Measurements from ENCODE around the gene CCL27. TPM values are rescaled to one million over a fixed set of nuclear protein-coding genes. Genes with fewer than 3 reads are reported as not detected.
A peak's percentile ranks its signal among the peaks of the same experiment; 100 is the strongest.

The CCL27 gene
- total RNA-seq, 1 experiment from 2014 or later: not detected

GRCh38 chr9:34612788-34613390, 49.6 kb downstream of the CCL27 start:
- ChIA-PET POLR2A (interaction anchor here (0.7 to 2.4 kb wide), 5 partner anchors 8 to 24 kb away, joined by 4 to 21 read pairs (median 10); partner anchors contain the start of genes DCTN3 and SIGMAR1), CTCF (interaction anchor here (0.7 to 8.8 kb wide), 15 partner anchors 8 to 234 kb away, joined by 3 to 113 read pairs (median 4); partner anchors contain the start of genes DCTN3 and SIGMAR1)
- Mint-ChIP-seq H3K4me1 (ENCODE audit: insufficient read depth, unreplicated experiment) (peaks cover 14% of the 10 kb centered on the region), H3K27me3 (ENCODE audit: insufficient read depth, unreplicated experiment) (no peaks in the 10 kb centered on the region), H3K4me3 (ENCODE audit: unreplicated experiment) (peak overlapping the region; percentile 91), H3K36me3 (ENCODE audit: insufficient read depth, unreplicated experiment) (peaks cover 17% of the 10 kb centered on the region), H3K27ac (ENCODE audit: low read depth, unreplicated experiment) (peak overlapping the region; percentile 97), H3K9me3 (ENCODE audit: unreplicated experiment) (no peaks in the 10 kb centered on the region)
- intact Hi-C loops (cut with micrococcal nuclease): loop anchor here (1.0 kb wide), 1 partner anchor 21 kb away; no protein-coding TSS in a partner anchor
- peak; percentile 89 for DNase-seq (ENCODE audit: unreplicated experiment)
- no TSS peak for BruUV-seq (replicated peaks)
- TF ChIP-seq CTCF (IDR thresholded peaks at IDR 0.05; ENCODE audit: unreplicated experiment): peak; percentile 75

Other genes starting within 250 kb of the CCL27 start
- 19.3 and 20.3 TPM in 2 replicates for gene FAM219A, start 204.1 kb downstream of the CCL27 start, total RNA-seq (2022)
- gene DNAI1, start 203.9 kb downstream of the CCL27 start, total RNA-seq (2022): not detected in 2 replicates
- not detected in 2 replicates for gene ENHO, start 139.7 kb downstream of the CCL27 start, total RNA-seq (2022)
- not detected in 2 replicates for gene CNTFR, start 72.9 kb downstream of the CCL27 start, total RNA-seq (2022)
- 41.6 and 42.8 TPM in 2 replicates for gene RPP25L, start 50.6 kb downstream of the CCL27 start, total RNA-seq (2022)
- 88.5 and 92.4 TPM in 2 replicates for gene DCTN3, start 42.2 kb downstream of the CCL27 start, total RNA-seq (2022)
- gene ARID3C, start 33.6 kb downstream of the CCL27 start, total RNA-seq (2022): not detected in 2 replicates
- gene SIGMAR1, start 24.9 kb downstream of the CCL27 start, total RNA-seq (2022): 82.1 and 99.8 TPM in 2 replicates
- gene GALT, start 16.0 kb downstream of the CCL27 start, total RNA-seq (2022): 21.3 and 26.8 TPM in 2 replicates
- 4.0 and 8.0 TPM in 2 replicates for gene IL11RA, start 10.5 kb downstream of the CCL27 start, total RNA-seq (2022)
- not detected in 2 replicates for gene CCL19, start 28.6 kb upstream of the CCL27 start, total RNA-seq (2022)
- not detected in 2 replicates for gene CCL21, start 47.5 kb upstream of the CCL27 start, total RNA-seq (2022)